Lower lobe of right lung (tissue), 2 donors: ENCODE measurements around the gene MICB. TPM values are rescaled to one million over a fixed set of nuclear protein-coding genes. Genes with fewer than 3 reads are reported as not detected.

Experiments
- ATAC-seq, 2 donors: fragments of 200-7000 bp; cut with Tn5 transposase; one replicate each; pipeline ENCODE4 v1.9.1; 2020 to 2022; ENCODE audit warnings: mild to moderate bottlenecking in 2 of 2, moderate library complexity in 2 of 2
- DNase-seq: peaks from one replicate; pipeline ENCODE4 v3.0.0-alpha.2; 2020
- H3K27ac ChIP-seq: fragments of 200-600 bp; one replicate; pipeline ENCODE4 v1.8.0; 2022
- H3K27me3 ChIP-seq: fragments of 200-600 bp; one replicate; pipeline ENCODE4 v1.8.0; 2022; ENCODE audit warnings: low read depth
- H3K36me3 ChIP-seq: fragments of 200-600 bp; one replicate; pipeline ENCODE4 v1.8.0; 2022; ENCODE audit warnings: mild to moderate bottlenecking
- H3K4me1 ChIP-seq: fragments of 200-600 bp; one replicate; pipeline ENCODE4 v1.8.0; 2022
- H3K4me3 ChIP-seq: fragments of 200-600 bp; one replicate; pipeline ENCODE4 v1.8.0; 2022; ENCODE audit warnings: mild to moderate bottlenecking
- H3K9me3 ChIP-seq: fragments of 200-600 bp; one replicate; pipeline ENCODE4 v1.8.0; 2022
- intact Hi-C: fragments of 100-400 bp; cut with DNase I; formaldehyde crosslinking; loops from one replicate; pipeline ENCODE4 v1.11.0; 2022
- total RNA-seq: library from RNA; stranded (reverse); fragmentation: NEBNext Ultra II Directional; extraction: Animal tissue kit (Norgen Biotek cat#: 25700); gene quantifications from one replicate; pipeline ENCODE4 v1.2.1, GENCODE V29; 2021
- TF ChIP-seq, protein P1 (sequence below): fragments of 200-600 bp; IDR thresholded peaks from one replicate; pipeline ENCODE4 v1.8.0; 2022; ENCODE audit warnings: antibody characterized with exemption, mild to moderate bottlenecking
- donor health status: DM: no; HTN: yes; CAD: no; lungs with severe emphysema.

The MICB gene
- total RNA-seq, 1 donor from 2014 or later, result 13.8 TPM

- H3K27me3 ChIP-seq, result no peaks in the 10 kb centered on the region
- intact Hi-C loops, result no loop called here
- ATAC-seq (no peak), DNase-seq (no peak)
- TF ChIP-seq, protein P1, sequence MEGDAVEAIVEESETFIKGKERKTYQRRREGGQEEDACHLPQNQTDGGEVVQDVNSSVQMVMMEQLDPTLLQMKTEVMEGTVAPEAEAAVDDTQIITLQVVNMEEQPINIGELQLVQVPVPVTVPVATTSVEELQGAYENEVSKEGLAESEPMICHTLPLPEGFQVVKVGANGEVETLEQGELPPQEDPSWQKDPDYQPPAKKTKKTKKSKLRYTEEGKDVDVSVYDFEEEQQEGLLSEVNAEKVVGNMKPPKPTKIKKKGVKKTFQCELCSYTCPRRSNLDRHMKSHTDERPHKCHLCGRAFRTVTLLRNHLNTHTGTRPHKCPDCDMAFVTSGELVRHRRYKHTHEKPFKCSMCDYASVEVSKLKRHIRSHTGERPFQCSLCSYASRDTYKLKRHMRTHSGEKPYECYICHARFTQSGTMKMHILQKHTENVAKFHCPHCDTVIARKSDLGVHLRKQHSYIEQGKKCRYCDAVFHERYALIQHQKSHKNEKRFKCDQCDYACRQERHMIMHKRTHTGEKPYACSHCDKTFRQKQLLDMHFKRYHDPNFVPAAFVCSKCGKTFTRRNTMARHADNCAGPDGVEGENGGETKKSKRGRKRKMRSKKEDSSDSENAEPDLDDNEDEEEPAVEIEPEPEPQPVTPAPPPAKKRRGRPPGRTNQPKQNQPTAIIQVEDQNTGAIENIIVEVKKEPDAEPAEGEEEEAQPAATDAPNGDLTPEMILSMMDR, result no peak
- no peak overlapping the region for H3K4me3 ChIP-seq
- no peaks in the 10 kb centered on the region for H3K9me3 ChIP-seq
- H3K27ac ChIP-seq, result no peak overlapping the region
- peaks cover 13% of the 10 kb centered on the region for H3K4me1 ChIP-seq
- peaks cover 100% of the 10 kb centered on the region for H3K36me3 ChIP-seq
These were observed 36.6 kb downstream of the MICB start for GRCh38 chr6:31534521-31535040.

- no peak for ATAC-seq
- TF ChIP-seq, protein P1, result no peak
- Histone ChIP-seq H3K4me3 (no peak overlapping the region), H3K9me3 (no peaks in the 10 kb centered on the region), H3K27ac (no peak overlapping the region), H3K4me1 (peaks cover 25% of the 10 kb centered on the region), H3K27me3 (no peaks in the 10 kb centered on the region), H3K36me3 (peaks cover 97% of the 10 kb centered on the region)
- no peak for DNase-seq
- intact Hi-C loops, result no loop called here
These were observed 37.8 kb downstream of the MICB start for GRCh38 chr6:31535538-31536324.

DNA sequence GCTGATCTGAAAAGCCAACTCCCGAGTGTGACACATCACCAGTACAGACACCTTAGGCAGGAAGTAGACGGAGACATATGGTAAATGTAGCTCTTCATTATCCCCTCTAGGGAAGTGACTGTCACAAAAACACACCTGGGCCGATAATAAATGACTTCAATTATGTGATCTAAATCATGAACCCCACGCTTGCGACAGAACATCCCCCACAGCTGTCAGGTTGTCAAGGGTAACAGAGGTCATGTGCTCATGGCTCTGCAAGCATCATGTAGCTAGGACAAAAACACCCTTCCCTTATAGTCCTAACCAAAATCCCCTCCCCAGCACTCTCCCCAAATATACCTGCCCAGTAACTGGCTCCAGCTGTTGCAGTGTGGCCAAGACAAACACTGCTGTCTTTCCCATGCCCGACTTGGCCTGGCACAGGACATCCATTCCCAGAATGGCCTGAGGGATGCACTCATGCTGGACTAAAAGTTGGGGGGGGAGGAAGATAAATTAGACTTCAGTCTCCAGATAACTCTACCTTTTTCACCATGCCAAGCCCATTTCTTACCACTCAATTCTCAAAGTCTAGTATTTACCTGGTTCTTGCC lies 41.0 kb downstream of the MICB start:
- no peaks in the 10 kb centered on the region for H3K9me3 ChIP-seq
- no peaks in the 10 kb centered on the region for H3K27me3 ChIP-seq
- DNase-seq (no peak), ATAC-seq (no peak)
- peaks cover 65% of the 10 kb centered on the region for H3K36me3 ChIP-seq
- H3K4me3 ChIP-seq, result no peak overlapping the region
- peaks cover 33% of the 10 kb centered on the region for H3K4me1 ChIP-seq
- TF ChIP-seq, protein P1, result no peak
- H3K27ac ChIP-seq, result no peak overlapping the region
- intact Hi-C loops, result no loop called here

DNA sequence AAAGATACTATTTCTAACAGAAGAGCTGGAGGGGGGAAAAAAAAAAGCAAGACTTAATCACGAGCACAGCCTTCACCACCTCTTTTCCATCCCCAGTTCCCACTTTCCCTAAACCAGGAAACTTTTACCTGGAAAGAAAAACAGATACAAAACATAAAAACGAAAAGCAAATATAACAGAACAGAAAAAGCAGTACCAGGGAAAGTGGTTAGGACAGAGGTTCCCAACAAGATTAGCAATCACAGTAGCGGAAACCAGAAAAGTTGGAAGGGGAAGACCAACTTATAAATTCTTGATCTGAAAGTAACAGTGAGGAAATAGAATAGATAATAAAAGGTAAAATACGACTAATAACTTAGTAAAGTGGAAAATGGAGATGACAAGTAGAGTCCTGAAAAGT lies 42.7 kb downstream of the MICB start:
- peak overlapping the region; percentile 85 for H3K4me3 ChIP-seq
- H3K27me3 ChIP-seq, result no peaks in the 10 kb centered on the region
- H3K4me1 ChIP-seq, result peaks cover 33% of the 10 kb centered on the region
- no peak for DNase-seq
- TF ChIP-seq, protein P1, result no peak
- no peaks in the 10 kb centered on the region for H3K9me3 ChIP-seq
- H3K36me3 ChIP-seq, result peaks cover 48% of the 10 kb centered on the region
- ATAC-seq, result no peak
- intact Hi-C loops, result loop anchor here (10.0 kb wide), 1 partner anchor 54 kb away; the partner anchor contains the start of gene NCR3
- H3K27ac ChIP-seq, result peak overlapping the region; percentile 90

- Histone ChIP-seq H3K27me3 (no peaks in the 10 kb centered on the region), H3K9me3 (no peaks in the 10 kb centered on the region), H3K4me1 (peaks cover 33% of the 10 kb centered on the region), H3K27ac (peak overlapping the region; percentile 90), H3K4me3 (peak overlapping the region; percentile 85), H3K36me3 (peaks cover 43% of the 10 kb centered on the region)
- ATAC-seq (peak; percentile 57 to 69), DNase-seq (no peak)
- intact Hi-C loops, result loop anchor here (10.0 kb wide), 1 partner anchor 54 kb away; the partner anchor contains the start of gene NCR3
- TF ChIP-seq, protein P1, result no peak
These were observed 43.2 kb downstream of the MICB start for GRCh38 chr6:31541059-31541657.
